ENCODE data around the gene SPRN. TPM values are rescaled to one million over a fixed set of nuclear protein-coding genes. Genes with fewer than 3 reads are reported as not detected.

The SPRN gene
- total RNA-seq, 1 donor from 2014 or later = not detected

DNA sequence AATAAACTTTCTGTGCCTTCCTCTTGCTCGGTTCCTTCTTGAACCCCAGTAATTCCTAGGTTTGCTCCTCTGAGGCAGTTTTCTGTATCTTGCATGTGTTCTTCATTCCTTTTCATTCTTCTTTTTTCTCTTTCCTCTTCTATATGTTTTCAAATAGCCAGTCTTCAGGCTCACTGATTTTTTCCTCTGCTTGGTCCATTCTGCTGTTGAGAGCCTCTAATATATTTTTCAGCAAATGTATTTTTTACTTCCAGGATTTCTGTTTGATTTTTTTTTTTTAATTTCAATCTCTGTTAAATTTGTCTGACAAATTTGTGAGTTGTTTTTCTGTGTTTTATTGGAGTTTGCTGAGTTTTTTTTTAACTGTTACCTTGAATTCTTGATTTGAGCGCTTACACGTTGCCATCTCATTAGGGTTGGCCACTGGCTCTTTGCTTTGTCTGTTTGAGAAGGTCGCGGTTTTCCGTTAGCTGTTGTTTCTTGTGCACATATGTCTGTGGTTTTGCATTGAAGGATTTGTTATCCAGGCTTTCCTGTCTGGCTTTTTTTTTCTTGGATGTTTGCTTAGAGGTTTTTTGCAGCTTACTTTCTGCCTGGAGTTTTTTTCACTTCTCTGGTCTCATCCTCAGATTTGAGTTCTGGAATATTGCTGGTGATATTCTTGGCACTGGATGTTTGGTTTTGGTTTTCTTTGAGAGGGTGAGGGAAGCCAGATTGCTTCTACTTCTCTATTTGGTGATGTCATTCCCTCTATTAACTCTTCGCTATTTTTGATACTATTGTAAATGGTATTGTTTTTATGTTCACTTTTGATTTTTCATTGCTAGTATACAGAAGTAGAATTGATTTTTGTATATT lies 12.7 kb downstream of the SPRN start:
- H3K36me3 ChIP-seq = peaks cover 80% of the 10 kb centered on the region
- H3K27me3 ChIP-seq (ENCODE audit: low read depth) = no peaks in the 10 kb centered on the region
- H3K4me1 ChIP-seq = no peaks in the 10 kb centered on the region
- TF ChIP-seq, protein P1, sequence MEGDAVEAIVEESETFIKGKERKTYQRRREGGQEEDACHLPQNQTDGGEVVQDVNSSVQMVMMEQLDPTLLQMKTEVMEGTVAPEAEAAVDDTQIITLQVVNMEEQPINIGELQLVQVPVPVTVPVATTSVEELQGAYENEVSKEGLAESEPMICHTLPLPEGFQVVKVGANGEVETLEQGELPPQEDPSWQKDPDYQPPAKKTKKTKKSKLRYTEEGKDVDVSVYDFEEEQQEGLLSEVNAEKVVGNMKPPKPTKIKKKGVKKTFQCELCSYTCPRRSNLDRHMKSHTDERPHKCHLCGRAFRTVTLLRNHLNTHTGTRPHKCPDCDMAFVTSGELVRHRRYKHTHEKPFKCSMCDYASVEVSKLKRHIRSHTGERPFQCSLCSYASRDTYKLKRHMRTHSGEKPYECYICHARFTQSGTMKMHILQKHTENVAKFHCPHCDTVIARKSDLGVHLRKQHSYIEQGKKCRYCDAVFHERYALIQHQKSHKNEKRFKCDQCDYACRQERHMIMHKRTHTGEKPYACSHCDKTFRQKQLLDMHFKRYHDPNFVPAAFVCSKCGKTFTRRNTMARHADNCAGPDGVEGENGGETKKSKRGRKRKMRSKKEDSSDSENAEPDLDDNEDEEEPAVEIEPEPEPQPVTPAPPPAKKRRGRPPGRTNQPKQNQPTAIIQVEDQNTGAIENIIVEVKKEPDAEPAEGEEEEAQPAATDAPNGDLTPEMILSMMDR (IDR thresholded peaks at IDR 0.05; ENCODE audit: borderline replicate concordance) = no peak
- no peak for DNase-seq
- intact Hi-C loops (cut with micrococcal nuclease) = no loop called here
- H3K27ac ChIP-seq (replicated peaks) = no peak overlapping the region
- H3K9me3 ChIP-seq (replicated peaks) = peaks cover 49% of the 10 kb centered on the region
- no peak overlapping the region for H3K4me3 ChIP-seq

DNA sequence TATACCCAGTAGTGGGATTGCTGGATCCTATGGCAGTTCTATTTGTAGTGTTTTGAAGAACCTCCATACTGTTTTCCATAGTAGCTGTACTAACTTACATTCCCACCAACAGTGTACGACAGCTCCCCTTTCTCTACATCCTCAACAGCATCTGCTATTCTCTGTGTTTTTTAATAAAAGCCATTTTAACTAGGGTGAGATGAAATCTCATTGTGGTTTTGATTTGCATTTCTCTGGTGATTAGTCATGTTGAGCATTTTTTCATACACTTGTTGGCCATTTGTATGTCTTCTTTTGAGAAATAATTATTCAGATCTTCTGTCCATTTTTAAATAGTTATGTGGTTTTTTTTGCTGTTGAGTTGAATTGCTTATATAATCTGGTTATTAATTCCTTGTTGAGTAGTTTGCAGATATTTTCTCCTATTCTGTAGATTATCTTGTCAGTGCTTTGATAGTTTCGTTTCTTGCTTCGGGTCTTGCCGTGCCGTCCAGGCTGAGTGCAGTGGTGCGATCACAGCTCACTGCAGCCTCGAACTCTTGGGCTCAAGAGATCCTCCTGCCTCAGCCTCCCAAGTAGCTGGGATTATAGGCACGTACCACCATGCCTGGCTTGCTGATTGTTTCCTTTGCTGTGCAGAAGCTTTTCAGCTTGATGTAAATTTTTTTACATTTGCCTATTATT lies 18.4 kb downstream of the SPRN start:
- intact Hi-C loops (cut with micrococcal nuclease) = no loop called here
- TF ChIP-seq, protein P1 (IDR thresholded peaks at IDR 0.05; ENCODE audit: borderline replicate concordance) = no peak
- Histone ChIP-seq H3K36me3 (peaks cover 94% of the 10 kb centered on the region), H3K4me1 (peaks cover 1% of the 10 kb centered on the region), H3K27me3 (ENCODE audit: low read depth) (no peaks in the 10 kb centered on the region), H3K9me3 (replicated peaks) (peaks cover 26% of the 10 kb centered on the region), H3K27ac (replicated peaks) (no peak overlapping the region), H3K4me3 (no peak overlapping the region)
- no peak for DNase-seq

DNA sequence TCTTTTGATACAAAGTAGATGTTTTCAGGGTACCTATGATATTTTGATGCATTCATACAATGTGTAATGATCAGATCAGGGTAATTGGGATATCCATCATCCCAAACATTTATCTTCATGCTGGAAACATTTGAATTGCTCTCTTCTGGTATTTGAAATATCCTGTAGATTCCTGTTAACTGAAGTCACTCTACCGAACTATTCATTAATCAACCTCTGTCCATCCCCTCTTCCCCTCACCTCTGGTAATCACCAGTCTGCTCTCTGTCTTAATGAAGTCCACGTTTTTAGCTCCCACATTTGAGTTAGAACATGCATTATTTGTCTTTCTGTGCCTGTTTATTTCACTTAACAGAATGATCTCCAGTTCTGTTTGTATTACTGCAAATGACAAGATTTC lies 19.2 kb downstream of the SPRN start:
- TF ChIP-seq, protein P1 (IDR thresholded peaks at IDR 0.05; ENCODE audit: borderline replicate concordance) = no peak
- H3K27ac ChIP-seq (replicated peaks) = no peak overlapping the region
- DNase-seq = no peak
- H3K9me3 ChIP-seq (replicated peaks) = peaks cover 19% of the 10 kb centered on the region
- peaks cover 93% of the 10 kb centered on the region for H3K36me3 ChIP-seq
- no peak overlapping the region for H3K4me3 ChIP-seq
- no peaks in the 10 kb centered on the region for H3K27me3 ChIP-seq (ENCODE audit: low read depth)
- peaks cover 5% of the 10 kb centered on the region for H3K4me1 ChIP-seq
- intact Hi-C loops (cut with micrococcal nuclease) = no loop called here

DNA sequence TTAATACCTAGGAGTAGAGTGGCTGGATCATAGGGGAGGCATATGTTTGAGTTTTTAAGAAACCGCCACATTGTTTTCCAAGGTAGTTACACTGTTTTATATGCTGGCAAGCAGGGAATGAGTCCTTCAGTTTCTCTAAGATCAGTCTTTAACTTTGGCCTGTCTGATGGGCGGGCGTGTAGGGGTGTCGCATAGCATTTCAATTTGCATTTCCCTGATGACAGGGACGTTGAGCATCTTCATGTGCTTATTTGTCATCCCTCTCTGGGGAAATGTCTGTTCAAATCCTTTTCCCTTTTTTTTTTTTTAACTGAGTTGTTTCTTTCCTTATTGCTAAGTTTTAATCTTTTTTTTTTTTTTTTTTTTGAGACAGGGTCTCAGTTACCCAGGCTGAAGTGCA lies 20.6 kb downstream of the SPRN start:
- TF ChIP-seq, protein P1 (IDR thresholded peaks at IDR 0.05; ENCODE audit: borderline replicate concordance) = no peak
- Histone ChIP-seq H3K27ac (replicated peaks) (no peak overlapping the region), H3K4me3 (no peak overlapping the region), H3K9me3 (replicated peaks) (peaks cover 6% of the 10 kb centered on the region), H3K4me1 (peaks cover 5% of the 10 kb centered on the region), H3K36me3 (peaks cover 93% of the 10 kb centered on the region), H3K27me3 (ENCODE audit: low read depth) (no peaks in the 10 kb centered on the region)
- intact Hi-C loops (cut with micrococcal nuclease) = no loop called here
- no peak for DNase-seq

DNA sequence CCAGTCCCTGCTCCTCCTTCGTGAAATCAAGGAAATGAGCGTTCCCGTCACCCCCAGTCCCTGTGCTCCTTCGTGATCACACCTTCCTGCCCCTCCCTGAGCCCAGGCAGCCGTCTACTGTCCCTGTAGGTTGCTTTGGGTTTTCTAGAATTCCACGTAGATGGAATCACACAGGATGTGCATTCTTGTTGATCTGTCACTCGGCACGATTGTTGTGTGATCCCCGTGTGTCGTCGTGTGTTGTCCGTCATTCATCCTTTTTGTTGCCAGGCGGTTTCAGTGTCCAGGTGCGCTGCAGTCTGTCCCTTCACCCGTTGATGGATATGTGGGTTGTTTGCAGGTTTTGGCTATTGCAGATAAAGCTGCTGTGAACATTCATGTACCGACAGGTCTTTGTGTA lies 21.1 kb downstream of the SPRN start:
- Histone ChIP-seq H3K4me1 (peaks cover 5% of the 10 kb centered on the region), H3K27me3 (ENCODE audit: low read depth) (no peaks in the 10 kb centered on the region), H3K4me3 (no peak overlapping the region), H3K27ac (replicated peaks) (no peak overlapping the region), H3K9me3 (replicated peaks) (peaks cover 2% of the 10 kb centered on the region), H3K36me3 (peaks cover 93% of the 10 kb centered on the region)
- TF ChIP-seq, protein P1 (IDR thresholded peaks at IDR 0.05; ENCODE audit: borderline replicate concordance) = no peak
- intact Hi-C loops (cut with micrococcal nuclease) = no loop called here
- DNase-seq = no peak

All from left ventricle myocardium inferior (tissue), 1 donor.